GM21515 (cell line): ENCODE data around the gene INVS.
"Not testable (repeated sequence)": the region's sequence is repeated elsewhere in the genome, so short reads cannot be mapped to it uniquely, and the experiment has no call there.

Experiments
- ATAC-seq: cut with Tn5 transposase; IDR thresholded peaks from one replicate; pipeline ENCODE4 v1.9.1; 2021; ENCODE audit not compliant: unreplicated experiment

The INVS gene

GRCh38 chr9:100117316-100117715 lies 18.3 kb downstream of the INVS start:
- no peak for ATAC-seq

- no peak for ATAC-seq
Observed at GRCh38 chr9:100120286-100120685, 21.2 kb downstream of the INVS start.

GRCh38 chr9:100125236-100125635 lies 26.2 kb downstream of the INVS start:
- ATAC-seq: no peak

- ATAC-seq: no peak
Observed at GRCh38 chr9:100125910-100126309, 26.9 kb downstream of the INVS start.

- ATAC-seq: no peak
Observed at GRCh38 chr9:100126423-100126822, 27.4 kb downstream of the INVS start.

- ATAC-seq: no peak
Observed at GRCh38 chr9:100129772-100130171, 30.7 kb downstream of the INVS start.

GRCh38 chr9:100131216-100131615 lies 32.2 kb downstream of the INVS start:
- ATAC-seq: no peak

GRCh38 chr9:100131875-100132430 lies 32.9 kb downstream of the INVS start:
- no peak for ATAC-seq

- ATAC-seq: no peak
Observed at GRCh38 chr9:100134731-100135130, 35.7 kb downstream of the INVS start.

GRCh38 chr9:100136799-100137198 lies 37.8 kb downstream of the INVS start:
- not testable (repeated sequence) for ATAC-seq

GRCh38 chr9:100140303-100140702 lies 41.3 kb downstream of the INVS start:
- ATAC-seq: not testable (repeated sequence)

- not testable (repeated sequence) for ATAC-seq
Observed at GRCh38 chr9:100141862-100142261, 42.8 kb downstream of the INVS start.

GRCh38 chr9:100145167-100145934 lies 46.3 kb downstream of the INVS start:
- ATAC-seq: not testable (repeated sequence)

GRCh38 chr9:100145976-100146375 lies 46.9 kb downstream of the INVS start:
- not testable (repeated sequence) for ATAC-seq

- no peak for ATAC-seq
Observed at GRCh38 chr9:100150214-100150613, 51.2 kb downstream of the INVS start.

- ATAC-seq: no peak
Observed at GRCh38 chr9:100160021-100160420, 61.0 kb downstream of the INVS start.

GRCh38 chr9:100167176-100167575 lies 68.1 kb downstream of the INVS start:
- no peak for ATAC-seq

GRCh38 chr9:100167915-100168654 lies 69.0 kb downstream of the INVS start:
- no peak for ATAC-seq

- no peak for ATAC-seq
Observed at GRCh38 chr9:100170085-100170484, 71.0 kb downstream of the INVS start.

- no peak for ATAC-seq
Observed at GRCh38 chr9:100170556-100170955, 71.5 kb downstream of the INVS start.

GRCh38 chr9:100186356-100186755 lies 87.3 kb downstream of the INVS start:
- ATAC-seq: no peak

- no peak for ATAC-seq
Observed at GRCh38 chr9:100190339-100190738, 91.3 kb downstream of the INVS start.
